Muscle of arm (tissue), 14 donors: Measurements from ENCODE around the gene BPIFB3. TPM values are rescaled to one million over a fixed set of nuclear protein-coding genes. Genes with fewer than 3 reads are reported as not detected.

Experiments used
- DNase-seq: peaks from one replicate; pipeline ENCODE4 v3.0.0-alpha.2; 2013
- long read RNA-seq, 11 donors: transcript quantifications; one replicate each; lab custom pipeline, GENCODE V29; 2026
- polyA plus RNA-seq, 12 donors: library from polyadenylated mRNA; unstranded; fragments of 120-200 nt; gene quantifications; one replicate each; pipeline ENCODE4 v1.2.1, GENCODE V29; 2013; ENCODE audit not compliant: insufficient read length in 12 of 12

Gene BPIFB3, protein sequence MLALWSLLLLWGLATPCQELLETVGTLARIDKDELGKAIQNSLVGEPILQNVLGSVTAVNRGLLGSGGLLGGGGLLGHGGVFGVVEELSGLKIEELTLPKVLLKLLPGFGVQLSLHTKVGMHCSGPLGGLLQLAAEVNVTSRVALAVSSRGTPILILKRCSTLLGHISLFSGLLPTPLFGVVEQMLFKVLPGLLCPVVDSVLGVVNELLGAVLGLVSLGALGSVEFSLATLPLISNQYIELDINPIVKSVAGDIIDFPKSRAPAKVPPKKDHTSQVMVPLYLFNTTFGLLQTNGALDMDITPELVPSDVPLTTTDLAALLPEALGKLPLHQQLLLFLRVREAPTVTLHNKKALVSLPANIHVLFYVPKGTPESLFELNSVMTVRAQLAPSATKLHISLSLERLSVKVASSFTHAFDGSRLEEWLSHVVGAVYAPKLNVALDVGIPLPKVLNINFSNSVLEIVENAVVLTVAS
- under 1 TPM in 3 of 12 donors, not detected in 9; 0.13 to 0.16 (median 0.14) TPM for polyA plus RNA-seq
- long read RNA-seq, donor 1, result 0 reads
- long read RNA-seq, donor 2, result 0 reads
- long read RNA-seq, donor 3, result 0 reads
- long read RNA-seq, donor 4, result 0 reads
- long read RNA-seq, donor 5, result 0 reads
- long read RNA-seq, donor 6, result 0 reads
- long read RNA-seq, donor 7, result 0 reads
- long read RNA-seq, donor 8, result 0 reads
- long read RNA-seq, donor 9, result 0 reads
- long read RNA-seq, donor 10, result 0 reads
- long read RNA-seq, donor 11, result 0 reads

- no peak for DNase-seq
Measured at GRCh38 chr20:33053291-33054106, at the start of gene BPIFB3. Gene BPIFB3, plus strand, starts transcription at chr20:33053903. Its CDS starts 1,533 bp downstream, at chr20:33055436.

- no peak for DNase-seq
Measured at GRCh38 chr20:33004141-33004751, 49.5 kb upstream of the BPIFB3 start, which contains the start of gene SUN5. Gene SUN5, minus strand, starts transcription at chr20:33004433. Its CDS starts 93 bp downstream, at chr20:33004340.

- DNase-seq, result no peak
Measured at GRCh38 chr20:33005132-33005566, 48.6 kb upstream of the BPIFB3 start.

GRCh38 chr20:33005908-33006775 is 47.6 kb upstream of the BPIFB3 start:
- no peak for DNase-seq

DNA sequence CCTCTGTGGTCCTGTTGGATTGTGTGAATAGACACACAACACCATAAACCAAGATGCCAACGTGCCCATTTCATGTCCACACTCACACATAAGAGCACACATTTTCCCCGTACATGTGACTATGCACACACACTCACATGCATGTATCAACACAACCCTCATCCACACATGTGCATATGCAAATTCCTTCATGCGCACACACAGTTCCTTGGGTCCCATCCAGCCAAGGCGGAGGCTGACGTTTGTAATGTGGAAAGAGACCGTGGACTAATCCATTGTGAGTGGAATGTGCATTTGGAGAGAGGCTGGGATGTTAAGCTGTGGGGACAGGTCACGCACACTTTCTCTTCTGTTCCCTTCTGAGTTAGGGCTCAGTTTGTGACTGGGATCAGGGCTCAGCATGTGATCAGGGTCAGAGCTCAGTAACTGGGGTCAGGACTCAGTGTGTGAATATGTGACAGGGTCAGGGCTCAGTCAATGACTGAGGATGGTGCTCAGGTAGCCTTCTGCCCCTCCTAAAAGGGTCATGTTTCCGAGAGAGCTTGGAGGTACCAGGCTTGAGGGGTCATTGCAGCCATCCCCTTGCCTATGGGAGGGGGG is 46.8 kb upstream of the BPIFB3 start:
- no peak for DNase-seq

DNA sequence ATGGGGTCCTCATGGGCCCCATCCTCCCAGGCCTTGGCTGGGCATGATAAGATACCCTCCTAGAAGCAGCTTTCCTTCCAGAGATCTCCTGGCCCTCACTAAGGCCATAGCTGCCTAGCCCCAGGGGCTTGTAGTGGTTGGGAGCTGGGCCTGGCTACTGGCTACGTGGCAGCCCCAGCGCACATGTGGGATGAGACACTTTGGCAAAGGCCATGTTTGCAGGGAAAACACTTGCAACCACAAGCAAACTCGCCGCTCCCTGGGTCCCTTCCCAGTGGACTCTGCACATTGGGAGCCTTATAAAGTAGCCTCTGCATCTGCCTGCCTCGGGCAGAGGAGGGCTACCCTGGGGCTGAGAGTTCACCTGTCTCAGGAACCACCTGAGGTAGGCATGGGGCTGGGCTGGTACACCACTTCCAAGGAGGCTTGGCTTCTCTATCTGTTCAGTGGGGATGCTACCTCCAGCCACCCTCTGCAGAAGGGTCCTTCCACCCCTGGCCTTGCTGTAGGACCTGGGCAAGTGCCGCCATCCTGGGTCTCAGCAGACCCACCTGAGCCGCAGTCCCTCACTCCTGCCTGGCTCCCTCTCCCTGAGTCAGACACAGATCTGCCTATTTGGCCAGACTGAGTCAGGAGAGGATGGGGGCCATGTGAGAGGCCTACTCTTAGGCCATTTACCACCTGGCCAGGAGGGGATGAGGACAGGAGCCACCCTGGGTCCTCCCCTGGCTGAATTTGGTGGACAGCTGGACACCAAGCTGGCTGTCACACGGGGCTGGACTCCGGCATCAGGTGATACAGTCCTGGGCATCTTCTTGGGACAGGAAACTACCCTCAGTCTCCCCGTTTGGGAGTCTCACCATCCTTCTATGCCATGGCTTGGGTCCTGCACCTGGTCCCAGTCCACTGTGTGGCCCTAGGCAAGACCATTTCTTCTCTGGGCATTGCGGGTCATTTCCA is 46.0 kb upstream of the BPIFB3 start, which contains the start of gene BPIFB2:
BPIFB2 (plus strand) TSS at position 329 of the 960 bp plus-strand sequence. CDS start 871 bp downstream, outside the sequence.
- DNase-seq, result no peak

GRCh38 chr20:33008336-33009213 is 45.1 kb upstream of the BPIFB3 start:
- DNase-seq, result no peak

DNA sequence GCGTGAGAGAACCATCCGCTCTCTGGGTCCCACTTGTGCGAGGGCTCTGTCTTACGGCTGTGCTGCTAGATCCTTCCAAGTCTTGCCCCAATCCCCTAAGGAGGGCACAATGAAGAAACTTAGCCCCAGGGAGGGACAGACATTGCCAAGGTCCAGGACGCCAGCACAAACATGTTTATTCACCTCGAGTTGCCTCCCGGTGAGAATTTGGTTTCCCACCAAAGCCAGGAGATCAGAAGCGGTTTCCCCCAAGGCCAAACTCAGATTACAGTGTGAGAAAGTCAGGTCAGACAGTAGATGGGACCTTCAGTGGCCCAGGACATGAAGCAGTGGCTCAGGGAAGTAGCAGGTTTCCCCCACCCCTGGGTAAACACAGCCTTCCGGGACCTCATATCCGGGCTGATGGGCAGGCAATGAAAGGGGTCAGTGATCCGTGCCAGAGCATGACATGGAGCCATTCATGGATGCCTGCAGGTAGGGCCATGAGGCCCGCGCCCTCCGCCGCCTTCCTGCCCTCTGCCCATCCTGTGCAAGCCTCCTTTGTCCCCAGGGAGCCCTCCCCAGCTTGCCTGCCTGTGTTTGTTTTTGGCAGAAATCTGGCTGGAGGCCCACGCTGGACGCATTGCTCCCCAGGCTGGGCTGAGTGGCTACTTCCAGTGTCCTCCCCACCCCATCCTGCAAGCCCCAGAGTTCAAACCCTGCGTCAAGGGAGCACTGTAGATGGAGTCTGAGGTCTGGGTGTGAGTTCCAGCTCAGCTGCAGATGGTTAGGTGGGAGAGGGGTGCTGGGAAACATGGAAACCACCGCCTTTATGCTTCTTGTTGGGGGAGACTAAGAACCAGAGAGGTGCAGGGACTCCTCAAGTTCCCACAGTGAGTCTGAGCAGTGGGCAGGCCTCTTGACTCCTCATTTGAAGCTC is 44.2 kb upstream of the BPIFB3 start:
- no peak for DNase-seq

DNA sequence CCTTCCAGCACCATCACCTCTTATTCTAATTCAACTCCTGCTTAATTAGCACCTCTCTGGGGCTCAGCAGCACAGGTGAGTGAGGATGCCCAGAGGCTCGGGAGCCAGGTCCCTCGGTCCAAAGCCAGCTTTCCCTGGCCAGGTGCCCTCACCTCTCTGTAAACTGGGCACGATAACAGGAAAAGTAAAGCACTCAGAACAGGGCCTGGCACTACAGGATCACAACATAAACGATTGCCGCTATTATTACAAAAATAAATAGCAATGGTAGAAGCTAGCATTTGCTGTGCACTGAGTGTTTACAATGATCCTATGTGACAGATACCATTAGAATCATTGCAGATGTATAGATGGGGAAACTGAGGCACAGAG is 43.6 kb upstream of the BPIFB3 start:
- no peak for DNase-seq

DNA sequence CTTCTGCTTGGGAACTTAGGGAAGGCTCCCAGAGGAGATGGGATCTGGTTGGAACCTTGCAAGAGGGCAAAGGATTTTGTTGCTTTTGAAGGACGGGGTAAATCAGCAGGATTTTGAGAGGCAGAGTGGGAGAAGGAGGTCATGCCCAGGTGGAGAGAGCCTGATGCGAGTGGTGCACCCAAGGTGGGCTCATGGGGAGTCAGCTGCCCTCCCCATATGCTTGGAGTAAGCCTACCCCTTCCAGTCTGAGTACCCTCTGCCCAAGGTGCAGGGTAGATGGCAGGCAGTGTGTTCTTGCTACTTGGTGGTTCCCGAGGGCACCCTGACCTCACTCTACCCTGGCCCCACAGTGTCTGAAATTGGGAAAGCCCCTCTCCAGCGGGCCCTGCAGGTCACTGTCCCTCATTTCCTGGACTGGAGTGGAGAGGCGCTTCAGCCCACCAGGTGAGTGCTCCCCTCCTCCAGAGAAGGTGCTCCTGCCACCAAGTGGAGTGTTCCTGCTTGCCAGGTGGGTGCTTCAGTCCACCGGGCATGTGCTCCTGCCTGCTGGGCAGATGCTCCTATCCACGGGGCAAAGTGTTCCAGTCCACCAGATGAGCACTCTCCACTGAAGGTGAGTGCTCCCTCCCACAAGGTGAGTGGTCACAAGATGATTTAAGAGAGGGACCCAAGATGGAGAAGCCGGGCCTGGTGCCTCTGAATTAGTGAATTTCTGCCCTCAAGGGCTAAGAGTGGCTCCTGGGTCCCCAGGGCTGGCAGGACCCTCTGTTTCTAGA is 42.8 kb upstream of the BPIFB3 start:
- DNase-seq, result no peak

DNA sequence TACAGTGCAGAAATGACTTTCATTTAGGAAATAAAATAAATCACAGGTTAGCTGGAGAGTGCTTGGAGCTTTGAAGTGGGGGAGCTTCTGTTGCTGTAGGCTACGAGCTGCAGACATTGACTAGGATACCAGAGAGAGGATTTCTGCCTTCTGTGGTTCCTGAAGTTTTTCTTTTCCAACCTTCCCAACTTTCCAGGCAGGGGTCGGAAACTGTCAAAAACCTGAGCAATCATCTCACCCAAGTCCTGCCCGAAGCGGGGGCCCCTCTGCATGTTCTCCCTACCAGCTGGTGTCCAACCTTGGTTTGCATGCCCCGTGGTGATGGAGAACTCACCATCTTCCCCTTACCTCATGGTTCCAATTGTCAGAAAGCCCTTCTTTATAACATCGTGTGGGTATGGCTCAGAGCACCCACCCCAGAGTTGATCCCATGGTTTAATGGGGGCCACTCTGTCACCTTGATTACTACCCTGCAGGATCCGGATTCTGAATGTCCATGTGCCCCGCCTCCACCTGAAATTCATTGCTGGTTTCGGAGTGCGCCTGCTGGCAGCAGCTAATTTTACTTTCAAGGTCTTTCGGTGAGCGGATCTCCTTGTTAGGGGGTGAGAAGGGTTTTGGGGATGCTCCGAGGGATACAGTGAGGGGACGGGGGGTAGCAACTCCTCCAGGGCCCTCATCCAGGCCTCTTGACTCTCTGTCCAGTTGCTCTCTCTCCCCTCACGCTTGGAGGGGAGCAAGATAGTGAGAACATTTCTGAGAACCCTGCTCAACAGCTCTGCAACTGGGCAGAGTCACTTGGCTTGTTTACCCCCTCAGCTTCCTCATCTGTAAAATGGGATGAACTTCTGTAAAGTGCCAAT is 41.1 kb upstream of the BPIFB3 start:
- DNase-seq, result no peak

DNA sequence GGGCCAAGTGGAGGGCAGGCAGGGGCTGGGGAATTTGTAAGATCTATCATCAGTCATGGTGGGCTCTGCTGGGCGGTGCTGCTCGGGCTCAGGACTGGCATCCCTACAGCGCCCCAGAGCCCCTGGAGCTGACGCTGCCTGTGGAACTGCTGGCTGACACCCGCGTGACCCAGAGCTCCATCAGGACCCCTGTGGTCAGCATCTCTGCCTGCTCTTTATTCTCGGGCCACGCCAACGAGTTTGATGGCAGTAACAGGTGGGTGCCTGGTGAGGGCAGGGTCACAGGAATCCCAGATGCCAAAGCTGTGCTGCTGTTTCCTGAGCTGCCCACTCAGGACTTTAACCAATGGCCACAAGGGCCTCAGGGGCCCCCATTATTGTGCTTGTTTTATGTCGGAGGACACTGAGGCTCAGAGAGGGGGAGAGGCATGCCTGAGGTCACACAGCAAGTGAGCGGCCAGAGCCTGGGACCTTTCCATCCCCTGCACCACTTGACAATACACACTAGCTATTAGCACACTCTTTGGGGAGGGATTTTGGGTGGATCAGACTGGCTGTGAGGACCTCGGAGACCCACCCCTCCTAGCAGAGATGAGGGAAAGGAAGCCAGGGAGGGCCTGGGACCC is 39.9 kb upstream of the BPIFB3 start:
- DNase-seq, result no peak

DNA sequence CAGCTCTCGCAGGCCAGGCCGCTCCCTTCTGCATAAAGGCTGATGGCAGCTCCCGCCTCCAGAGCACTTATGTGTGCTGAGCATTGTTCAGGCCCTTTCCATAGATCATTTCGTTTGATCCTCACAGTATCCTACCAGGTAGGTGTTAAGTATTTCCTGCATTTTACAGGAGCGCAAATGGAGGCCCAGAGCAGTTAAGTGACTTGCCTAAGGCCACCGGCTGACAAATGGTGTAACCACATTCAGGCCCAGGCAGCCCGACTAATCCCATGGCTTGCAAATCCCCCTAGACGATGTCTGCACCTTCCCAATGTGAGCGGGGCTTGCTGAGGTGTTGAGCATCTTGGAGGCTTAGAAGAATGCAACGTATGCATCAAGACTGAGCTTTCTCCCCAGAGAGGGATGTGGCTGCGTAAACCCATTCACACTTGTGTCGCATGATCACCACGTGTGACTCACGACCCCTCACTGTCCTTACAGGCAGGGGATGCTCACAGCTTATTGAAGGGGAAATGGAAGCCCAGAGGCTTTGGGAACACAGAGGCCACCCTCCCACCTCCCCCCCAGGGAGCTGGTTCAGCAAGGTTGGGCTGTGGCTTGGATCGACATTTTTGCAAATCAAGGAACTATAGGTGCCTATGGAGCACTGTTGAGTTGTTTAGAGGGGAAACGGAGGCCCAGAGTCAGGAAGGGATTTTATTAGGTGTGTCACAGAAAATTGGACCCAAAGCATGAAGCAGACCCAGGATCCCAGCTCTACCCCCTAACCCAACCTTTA is 39.2 kb upstream of the BPIFB3 start:
- DNase-seq, result no peak

DNA sequence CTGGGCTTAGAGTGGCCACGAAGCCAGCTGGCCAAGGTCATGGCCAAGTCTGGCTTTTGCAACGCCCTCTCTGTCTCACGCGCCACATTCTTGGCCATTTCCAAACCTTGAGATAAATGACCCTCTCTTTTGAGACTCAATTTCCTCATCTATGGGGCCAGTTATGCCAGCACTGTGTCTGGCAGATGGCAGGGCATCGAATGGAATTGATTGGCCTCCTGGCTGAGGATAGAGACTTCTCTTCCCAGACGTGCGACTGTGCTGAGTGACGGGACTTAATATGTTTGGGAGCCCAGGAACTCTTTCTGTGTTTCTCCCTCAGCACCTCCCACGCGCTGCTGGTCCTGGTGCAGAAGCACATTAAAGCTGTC is 38.6 kb upstream of the BPIFB3 start:
- no peak for DNase-seq
